IMR-90 (cell line): ENCODE measurements around the gene UVSSA. TPM values are rescaled to one million over a fixed set of nuclear protein-coding genes. Genes with fewer than 3 reads are reported as not detected.
A peak's percentile ranks its signal among the peaks of the same experiment; 100 is the strongest.

Source experiments
- ATAC-seq: fragments of 200-7000 bp; cut with Tn5 transposase; 2 replicates; pipeline ENCODE4 v1.9.1; 2020; ENCODE audit warnings: low read depth, mild to moderate bottlenecking, moderate library complexity
- BruUV-seq: library from RNA; stranded (reverse); fragments of 400-500 nt; replicated peaks from 2 replicates; lab custom pipeline; 2021; lab: Mats Ljungman, UMichigan
- CTCF ChIA-PET: fragments of 300-600 bp; formaldehyde crosslinking; extraction: SDS; loops from one replicate; lab custom pipeline; 2021; ENCODE audit warnings: antibody characterized with exemption; lab: Yijun Ruan, JAX
- POLR2A ChIA-PET: fragments of 300-600 bp; sonication (Branson Sonifier 250); formaldehyde crosslinking; loops from one replicate; lab custom pipeline; 2022; ENCODE audit warnings: antibody characterized with exemption; ENCODE audit not compliant: unreplicated experiment; lab: Charles Lee
- DNase-seq: peaks from one replicate; pipeline ENCODE4 v3.0.0; 2013
- H2AFZ ChIP-seq: replicated peaks from 2 replicates; pipeline ENCODE3; 2013; ENCODE audit warnings: low read length, mild to moderate bottlenecking; ENCODE audit not compliant: poor library complexity
- H2AK5ac ChIP-seq: 2 replicates; pipeline ENCODE4 v1.6.1; 2013; ENCODE audit warnings: low read depth, low read length, inconsistent platforms
- H2AK9ac ChIP-seq: replicated peaks from 2 replicates; pipeline ENCODE3; 2013; ENCODE audit warnings: mild to moderate bottlenecking, low read depth, low read length, moderate library complexity; ENCODE audit not compliant: poor library complexity
- H2BK120ac ChIP-seq: 2 replicates; pipeline ENCODE4 v1.6.1; 2013; ENCODE audit warnings: low read depth, low read length, inconsistent platforms
- H2BK15ac ChIP-seq: 3 replicates; pipeline ENCODE4 v1.6.1; 2013; ENCODE audit warnings: low read depth, low read length, inconsistent platforms
- H2BK20ac ChIP-seq: 2 replicates; pipeline ENCODE4 v1.6.1; 2013; ENCODE audit warnings: low read depth, mild to moderate bottlenecking, inconsistent platforms, low read length, moderate library complexity
- H2BK5ac ChIP-seq: 2 replicates; pipeline ENCODE4 v1.6.1; 2013; ENCODE audit warnings: mild to moderate bottlenecking, low read depth, low read length, inconsistent platforms; ENCODE audit not compliant: poor library complexity, severe bottlenecking
- H3K14ac ChIP-seq: replicated peaks from 2 replicates; pipeline ENCODE4 v1.6.1; 2013; ENCODE audit warnings: low read depth, low read length, inconsistent platforms
- H3K18ac ChIP-seq: 2 replicates; pipeline ENCODE4 v1.6.1; 2013; ENCODE audit warnings: low read depth, low read length, control low read depth
- H3K23ac ChIP-seq: 2 replicates; pipeline ENCODE4 v1.6.1; 2013; ENCODE audit warnings: low read depth, low read length, inconsistent platforms
- H3K27ac ChIP-seq: 2 replicates; pipeline ENCODE4 v1.5.1; 2013; ENCODE audit warnings: mild to moderate bottlenecking, control low read depth, low read length; ENCODE audit not compliant: insufficient read depth
- H3K27me3 ChIP-seq: 2 replicates; pipeline ENCODE4 v1.6.1; 2013; ENCODE audit warnings: low read length; ENCODE audit not compliant: control insufficient read depth, insufficient read depth
- H3K36me3 ChIP-seq: 2 replicates; pipeline ENCODE4 v1.6.1; 2013; ENCODE audit warnings: low read length, mixed read lengths; ENCODE audit not compliant: control insufficient read depth, insufficient read depth
- H3K4ac ChIP-seq: 2 replicates; pipeline ENCODE4 v1.6.1; 2013; ENCODE audit warnings: low read depth, low read length, inconsistent platforms
- H3K4me1 ChIP-seq: 2 replicates; pipeline ENCODE4 v1.6.1; 2013; ENCODE audit warnings: low read length, mixed read lengths; ENCODE audit not compliant: control insufficient read depth, insufficient read depth
- H3K4me2 ChIP-seq: 2 replicates; pipeline ENCODE4 v1.6.1; 2013; ENCODE audit warnings: low read depth, mild to moderate bottlenecking, control low read depth, low read length, moderate library complexity
- H3K4me3 ChIP-seq: 2 replicates; pipeline ENCODE4 v1.5.1; 2013; ENCODE audit warnings: low read depth, mild to moderate bottlenecking, control low read depth, low read length, moderate library complexity; ENCODE audit not compliant: insufficient read depth
- H3K56ac ChIP-seq: 2 replicates; pipeline ENCODE4 v1.6.1; 2013; ENCODE audit warnings: low read length, inconsistent platforms; ENCODE audit not compliant: insufficient read depth; ENCODE audit errors: extremely low read depth
- H3K79me1 ChIP-seq, 2 experiments: 2 replicates each; pipeline ENCODE4 v1.6.1; 2013; ENCODE audit warnings: low read length in 2 of 2, inconsistent platforms in 1 of 2, low read depth in 1 of 2
- H3K9ac ChIP-seq: 2 replicates; pipeline ENCODE4 v1.6.1; 2013; ENCODE audit warnings: low read depth, low read length, control low read depth
- H3K9me1 ChIP-seq: 2 replicates; pipeline ENCODE4 v1.6.1; 2013; ENCODE audit warnings: low read length, inconsistent platforms; ENCODE audit not compliant: insufficient read depth
- H3K9me3 ChIP-seq: 2 replicates; pipeline ENCODE4 v1.6.1; 2013; ENCODE audit warnings: low read length; ENCODE audit not compliant: control insufficient read depth, insufficient read depth
- H4K20me1 ChIP-seq: 2 replicates; pipeline ENCODE4 v1.6.1; 2013; ENCODE audit warnings: low read length, inconsistent platforms; ENCODE audit not compliant: insufficient read depth
- H4K5ac ChIP-seq: 2 replicates; pipeline ENCODE4 v1.6.1; 2013; ENCODE audit warnings: mild to moderate bottlenecking, low read depth, low read length, control low read depth
- H4K8ac ChIP-seq, 2 experiments: 2 replicates each; pipeline ENCODE4 v1.6.1; 2013; ENCODE audit warnings: low read depth in 2 of 2, low read length in 2 of 2, control low read depth in 1 of 2, inconsistent platforms in 1 of 2
- H4K91ac ChIP-seq: 2 replicates; pipeline ENCODE4 v1.6.1; 2013; ENCODE audit warnings: low read depth, low read length, inconsistent platforms; ENCODE audit not compliant: insufficient read depth
- BHLHE40 ChIP-seq: fragments of 150-350 bp; IDR thresholded peaks from 2 replicates; pipeline ENCODE4 v1.6.1; 2016; ENCODE audit warnings: mild to moderate bottlenecking, low read depth, low read length
- FOS ChIP-seq: fragments of 150-350 bp; IDR thresholded peaks from 2 replicates; pipeline ENCODE4 v1.6.1; 2016; ENCODE audit warnings: low read depth, low read length
- MAZ ChIP-seq: IDR thresholded peaks from 2 replicates; pipeline ENCODE4 v1.6.1; 2012; ENCODE audit warnings: low read depth, mild to moderate bottlenecking, low read length, improper control_type of control experiment, moderate library complexity, borderline replicate concordance
- MXI1 ChIP-seq: IDR thresholded peaks from 2 replicates; pipeline ENCODE4 v1.6.1; 2012; ENCODE audit warnings: low read depth, mild to moderate bottlenecking, low read length, moderate library complexity, borderline replicate concordance
- NFE2L2 ChIP-seq: fragments of 150-350 bp; IDR thresholded peaks from 2 replicates; pipeline ENCODE4 v1.6.1; 2016; ENCODE audit warnings: low read depth, mild to moderate bottlenecking, low read length
- WGBS, 2 experiments: methylation state at CpG; one replicate each; pipeline versions ENCODE4 v1.1.5 to v1.1.7; 2013; ENCODE audit warnings: missing lambda C conversion rate in 2 of 2; ENCODE audit not compliant: insufficient read length in 1 of 2; ENCODE audit errors: extremely low coverage in 2 of 2; 5-methylcytosine and 5-hydroxymethylcytosine counted together
- dilution Hi-C: fragments of 300-500 bp; cut with HindIII; formaldehyde crosslinking; loops from one replicate; pipeline ENCODE4 v1.14.3; 2018; ENCODE audit warnings: low sequenced_read_pairs; ENCODE audit not compliant: unreplicated experiment
- in situ Hi-C: fragments of 300-500 bp; cut with MboI; formaldehyde crosslinking; loops from 3 replicates; pipeline ENCODE4 v1.14.3; 2019; ENCODE audit warnings: low sequenced_read_pairs, inconsistent platforms, mixed read lengths
- intact Hi-C: fragments of 100-400 bp; cut with micrococcal nuclease; formaldehyde crosslinking; loops from 2 replicates; pipeline ENCODE4 v1.10.0; 2022
- polyA plus RNA-seq, 3 experiments: library from polyadenylated mRNA; depleted of rRNA; stranded (reverse); fragments of >200 nt; gene quantifications; 2 replicates each; pipeline ENCODE4 v1.2.3, GENCODE V29; 2012; ENCODE audit warnings: low replicate concordance in 1 of 3
- total RNA-seq: library from RNA; depleted of rRNA; stranded (reverse); fragments of >200 nt; gene quantifications from 2 replicates; pipeline ENCODE4 v1.2.3, GENCODE V29; 2012

The UVSSA gene
- total and polyA plus RNA-seq, 2 of the 4 experiments (the other 2 are of a cell fraction): 1.4 to 8.4 TPM

- ChIA-PET CTCF (no interaction called here), POLR2A (no interaction called here)
- peaks cover 7% of the 10 kb centered on the region; the same call in 1 of the 2 replicates for H3K9me1 ChIP-seq
- H4K5ac ChIP-seq: no peak overlapping the region
- no peak overlapping the region for H3K18ac ChIP-seq
- no peak overlapping the region for H3K56ac ChIP-seq
- peaks cover 57% of the 10 kb centered on the region for H3K36me3 ChIP-seq
- no TSS peak for BruUV-seq
- no peak overlapping the region for H3K9ac ChIP-seq
- dilution Hi-C loops (no loop called here), intact Hi-C loops (no loop called here), in situ Hi-C loops (no loop called here)
- peak overlapping the region; percentile 43 for H2AFZ ChIP-seq
- H2BK120ac ChIP-seq: no peak overlapping the region
- H3K14ac ChIP-seq: no peak overlapping the region
- no peak for TF ChIP-seq MAZ
- no peak for TF ChIP-seq BHLHE40
- no peak for TF ChIP-seq NFE2L2
- no peak for TF ChIP-seq FOS
- TF ChIP-seq MXI1: no peak
- peaks cover 8% of the 10 kb centered on the region for H4K20me1 ChIP-seq
- H3K27me3 ChIP-seq: no peaks in the 10 kb centered on the region
- H3K4me1 ChIP-seq: no peaks in the 10 kb centered on the region
- no peak overlapping the region for H4K91ac ChIP-seq
- H3K4me2 ChIP-seq: no peak overlapping the region
- no peak overlapping the region for H2BK5ac ChIP-seq
- no peak overlapping the region for H3K4me3 ChIP-seq
- 89% methylated on average over 11 of the region's 29 CpGs; no CpG with 5 or more reads in 1 of the 2 experiments for WGBS, 2 experiments
- DNase-seq (no peak), ATAC-seq (no peak)
- H2BK20ac ChIP-seq: no peak overlapping the region
- H3K27ac ChIP-seq: no peak overlapping the region
- no peak overlapping the region for H2AK9ac ChIP-seq
- H3K4ac ChIP-seq: no peak overlapping the region
- no peak overlapping the region for H4K8ac ChIP-seq
- H2AK5ac ChIP-seq: no peak overlapping the region
- H3K9me3 ChIP-seq: no peaks in the 10 kb centered on the region
- no peak overlapping the region for H3K23ac ChIP-seq
- peaks cover 22 to 63% of the 10 kb centered on the region in 2 experiments for H3K79me1 ChIP-seq
- H2BK15ac ChIP-seq: no peak overlapping the region
Observed at GRCh38 chr4:1317177-1318045, 29.6 kb upstream of the UVSSA start.
